Astrocyte (in vitro differentiated cells and primary cell): Measurements from ENCODE around the gene EIF3L. TPM values are rescaled to one million over a fixed set of nuclear protein-coding genes. Genes with fewer than 3 reads are reported as not detected.

Source experiments
- DNase-seq: peaks from one replicate; pipeline ENCODE4 v3.0.0-alpha.2; 2010; ENCODE audit warnings: low read depth
- FAIRE-seq: peaks from 2 replicates; lab custom pipeline; 2011; peaks lifted over from hg19 to GRCh38; lab: Jason Lieb, UNC
- H2AFZ ChIP-seq: 2 replicates; pipeline ENCODE4 v1.6.0; 2012; ENCODE audit warnings: low read depth, low read length, inconsistent platforms
- H3K27ac ChIP-seq: 2 replicates; pipeline ENCODE4 v1.5.1; 2011; ENCODE audit warnings: low read depth, low read length, inconsistent platforms
- H3K27me3 ChIP-seq: 2 replicates; pipeline ENCODE4 v1.6.0; 2011; ENCODE audit warnings: low read length, inconsistent platforms; ENCODE audit not compliant: insufficient read depth
- H3K36me3 ChIP-seq: 2 replicates; pipeline ENCODE4 v1.5.1; 2011; ENCODE audit warnings: low read length, inconsistent platforms; ENCODE audit not compliant: insufficient read depth
- H3K4me1 ChIP-seq: 2 replicates; pipeline ENCODE4 v1.5.1; 2011; ENCODE audit warnings: low read length, inconsistent platforms; ENCODE audit not compliant: insufficient read depth
- H3K4me2 ChIP-seq: 2 replicates; pipeline ENCODE4 v1.6.0; 2012; ENCODE audit warnings: low read length, inconsistent platforms
- H3K4me3 ChIP-seq: 2 replicates; pipeline ENCODE4 v1.5.1; 2011; ENCODE audit warnings: low read depth, mild to moderate bottlenecking, low read length, inconsistent platforms; ENCODE audit not compliant: insufficient read depth
- H3K79me2 ChIP-seq: 2 replicates; pipeline ENCODE4 v1.6.0; 2012; ENCODE audit warnings: mild to moderate bottlenecking, low read length, inconsistent platforms; ENCODE audit not compliant: insufficient read depth
- H3K9ac ChIP-seq: 2 replicates; pipeline ENCODE4 v1.6.0; 2012; ENCODE audit warnings: mild to moderate bottlenecking, low read length, inconsistent platforms
- H3K9me3 ChIP-seq: 2 replicates; pipeline ENCODE4 v1.5.1; 2012; ENCODE audit warnings: low read depth, mild to moderate bottlenecking, low read length, inconsistent platforms; ENCODE audit not compliant: insufficient read depth
- H4K20me1 ChIP-seq: 2 replicates; pipeline ENCODE4 v1.6.0; 2012; ENCODE audit warnings: low read length, inconsistent platforms; ENCODE audit not compliant: insufficient read depth
- H3K27ac Mint-ChIP-seq: one replicate; pipeline ENCODE4 v1.8.0; 2021; ENCODE audit warnings: mild to moderate bottlenecking, mixed read lengths; ENCODE audit not compliant: unreplicated experiment
- H3K27me3 Mint-ChIP-seq: one replicate; pipeline ENCODE4 v1.8.0; 2021; ENCODE audit warnings: low read depth, mixed read lengths; ENCODE audit not compliant: unreplicated experiment
- H3K36me3 Mint-ChIP-seq: one replicate; pipeline ENCODE4 v1.8.0; 2021; ENCODE audit warnings: low read depth, mixed read lengths; ENCODE audit not compliant: unreplicated experiment
- H3K4me1 Mint-ChIP-seq: one replicate; pipeline ENCODE4 v1.8.0; 2021; ENCODE audit warnings: low read depth, mixed read lengths; ENCODE audit not compliant: unreplicated experiment
- H3K4me3 Mint-ChIP-seq: one replicate; pipeline ENCODE4 v1.8.0; 2021; ENCODE audit warnings: mild to moderate bottlenecking, moderate library complexity, mixed read lengths; ENCODE audit not compliant: unreplicated experiment
- H3K9me3 Mint-ChIP-seq: one replicate; pipeline ENCODE4 v1.8.0; 2021; ENCODE audit warnings: mild to moderate bottlenecking, mixed read lengths; ENCODE audit not compliant: unreplicated experiment
- CTCF ChIP-seq: IDR thresholded peaks from 2 replicates; pipeline ENCODE4 v1.5.1; 2011; ENCODE audit warnings: low read depth, mild to moderate bottlenecking, inconsistent platforms, low read length, moderate library complexity; ENCODE audit not compliant: insufficient read depth
- EZH2 ChIP-seq: IDR thresholded peaks from 2 replicates; pipeline ENCODE4 v1.6.1; 2012; ENCODE audit warnings: mild to moderate bottlenecking, low read length, inconsistent platforms; ENCODE audit not compliant: insufficient read depth
- total RNA-seq: library from RNA; stranded (reverse); gene quantifications from 2 replicates; pipeline ENCODE4 v1.2.1, GENCODE V29; 2021

The EIF3L gene
- total RNA-seq, 1 donor from 2014 or later: 323 TPM

GRCh38 chr22:37812869-37813678 lies 36.1 kb upstream of the EIF3L start:
- DNase-seq (no peak), FAIRE-seq (no peak)
- Histone ChIP-seq H3K27ac (no peak overlapping the region), H3K4me2 (no peak overlapping the region), H4K20me1 (peaks cover 13% of the 10 kb centered on the region), H3K4me3 (no peak overlapping the region), H3K9ac (no peak overlapping the region), H3K79me2 (peaks cover 14% of the 10 kb centered on the region), H2AFZ (no peak overlapping the region), H3K9me3 (no peaks in the 10 kb centered on the region), H3K27me3 (no peaks in the 10 kb centered on the region), H3K36me3 (peaks cover 2% of the 10 kb centered on the region), H3K4me1 (peaks cover 13% of the 10 kb centered on the region)
- Mint-ChIP-seq H3K9me3 (no peaks in the 10 kb centered on the region), H3K4me3 (no peak overlapping the region), H3K36me3 (peaks cover 10% of the 10 kb centered on the region), H3K27ac (no peak overlapping the region), H3K27me3 (peaks cover 2% of the 10 kb centered on the region), H3K4me1 (peaks cover 2% of the 10 kb centered on the region)
- no peak for TF ChIP-seq EZH2
- TF ChIP-seq CTCF: no peak

DNA sequence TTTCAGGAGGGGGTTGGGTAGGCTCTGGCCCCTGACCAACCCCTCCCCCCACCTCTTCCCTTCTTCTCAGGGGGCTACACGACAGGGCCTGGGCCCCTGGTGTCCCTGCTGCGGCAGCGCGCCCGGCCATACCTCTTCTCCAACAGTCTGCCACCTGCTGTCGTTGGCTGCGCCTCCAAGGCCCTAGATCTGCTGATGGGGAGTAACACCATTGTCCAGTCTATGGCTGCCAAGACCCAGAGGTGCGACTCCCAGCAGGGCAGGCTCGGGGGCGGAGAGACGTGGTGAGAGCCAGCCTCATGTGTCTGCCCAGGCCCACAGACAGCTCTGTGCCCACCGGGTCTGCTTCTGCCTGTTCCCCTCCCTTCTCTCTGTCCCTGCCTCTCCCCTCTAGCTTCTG lies 33.6 kb upstream of the EIF3L start:
- H2AFZ ChIP-seq: no peak overlapping the region
- H3K27me3 Mint-ChIP-seq: peaks cover 11% of the 10 kb centered on the region
- no peak overlapping the region for H3K4me3 Mint-ChIP-seq
- H4K20me1 ChIP-seq: no peaks in the 10 kb centered on the region
- no peaks in the 10 kb centered on the region for H3K9me3 ChIP-seq
- H3K36me3 ChIP-seq: peaks cover 2% of the 10 kb centered on the region
- no peak overlapping the region for H3K4me2 ChIP-seq
- H3K9me3 Mint-ChIP-seq: no peaks in the 10 kb centered on the region
- H3K27ac ChIP-seq: no peak overlapping the region
- peaks cover 2% of the 10 kb centered on the region for H3K4me1 Mint-ChIP-seq
- peaks cover 9% of the 10 kb centered on the region for H3K36me3 Mint-ChIP-seq
- TF ChIP-seq CTCF (no peak), EZH2 (no peak)
- no peak overlapping the region for H3K9ac ChIP-seq
- FAIRE-seq (no peak), DNase-seq (no peak)
- peaks cover 7% of the 10 kb centered on the region for H3K27me3 ChIP-seq
- no peaks in the 10 kb centered on the region for H3K79me2 ChIP-seq
- no peak overlapping the region for H3K27ac Mint-ChIP-seq
- peaks cover 18% of the 10 kb centered on the region for H3K4me1 ChIP-seq
- no peak overlapping the region for H3K4me3 ChIP-seq
